Measurements from ENCODE around the gene CTDSPL2.
A peak's percentile ranks its signal among the peaks of the same experiment; 100 is the strongest.

CTDSPL2 gene

DNA sequence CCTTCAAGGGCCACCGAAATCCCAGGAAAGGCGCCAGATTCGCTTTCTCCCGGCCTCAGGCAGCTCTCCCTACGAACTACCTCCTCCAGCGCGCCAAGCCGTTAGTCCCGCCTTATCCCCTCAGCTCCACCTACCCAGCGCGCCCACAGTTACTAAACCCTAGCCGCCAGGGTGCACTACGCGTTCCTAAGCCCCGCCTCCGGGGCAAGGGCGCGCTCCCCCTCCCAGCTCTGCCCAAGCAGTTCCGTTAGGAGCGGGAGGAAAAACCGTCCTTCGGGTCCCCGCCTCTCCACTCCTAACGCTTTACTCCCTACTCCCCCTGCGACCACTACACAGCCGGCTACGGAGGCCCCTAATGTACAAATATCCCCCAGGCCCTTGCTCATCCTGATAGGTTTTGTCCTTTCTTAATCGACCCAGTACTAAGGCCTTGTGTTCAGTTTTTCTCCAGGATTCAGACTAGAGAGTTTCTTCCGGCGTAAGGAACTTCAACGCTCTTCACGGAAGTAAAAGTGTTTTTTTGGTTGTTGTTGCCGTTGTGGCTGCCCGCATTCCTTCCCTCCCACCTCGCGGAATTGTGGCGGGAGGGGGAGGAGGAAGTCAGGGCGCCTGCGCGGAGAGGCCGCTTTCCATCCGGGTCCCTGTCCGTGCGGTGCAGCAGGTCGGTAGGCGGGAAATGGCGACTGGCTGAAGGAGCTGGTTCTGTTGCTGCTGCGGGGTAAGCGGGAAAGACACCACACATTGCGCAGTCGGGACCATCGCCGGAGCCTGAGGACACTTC, at the start of gene CTDSPL2:
Gene CTDSPL2 (plus strand): TSS at position 655 of the 781 bp plus-strand sequence. CDS start 31,386 bp downstream, outside the sequence.
- H3K36me3 Mint-ChIP-seq (ENCODE audit: low read depth): peaks cover 9% of the 10 kb centered on the region
- peak within 1 kb of the TSS; percentile 97 for H3K4me3 Mint-ChIP-seq
- peaks cover 40% of the 10 kb centered on the region for H3K4me1 Mint-ChIP-seq (ENCODE audit: low read depth)
- no peaks in the 10 kb centered on the region for H3K27me3 Mint-ChIP-seq (ENCODE audit: low read depth)
- H3K27ac Mint-ChIP-seq: peak within 1 kb of the TSS; percentile 98
- no peaks in the 10 kb centered on the region for H3K9me3 Mint-ChIP-seq

DNA sequence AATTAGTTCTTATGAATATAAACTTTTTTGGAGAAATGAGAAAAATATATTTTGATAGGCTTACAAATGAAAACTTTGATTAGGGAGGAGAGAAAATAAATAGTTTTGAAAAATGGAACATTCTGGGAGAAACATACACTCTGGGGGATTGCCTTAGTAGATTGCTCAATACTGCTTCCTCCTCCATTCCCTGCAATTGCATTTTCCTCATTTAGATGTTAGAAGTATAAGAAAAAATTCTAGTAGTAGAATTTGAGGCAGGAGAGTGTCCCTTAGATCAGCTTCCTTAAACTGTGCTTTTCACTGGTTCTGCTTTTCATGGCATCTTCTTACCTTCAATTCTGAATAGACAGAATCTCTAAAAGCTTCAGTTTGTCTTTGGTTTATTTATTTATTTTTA, 46.2 kb upstream of the CTDSPL2 start:
- Mint-ChIP-seq H3K36me3 (ENCODE audit: low read depth) (peaks cover 18% of the 10 kb centered on the region), H3K27me3 (ENCODE audit: low read depth) (no peaks in the 10 kb centered on the region), H3K4me3 (no peak overlapping the region), H3K4me1 (ENCODE audit: low read depth) (peaks cover 6% of the 10 kb centered on the region), H3K9me3 (peaks cover 5% of the 10 kb centered on the region), H3K27ac (no peak overlapping the region)

DNA sequence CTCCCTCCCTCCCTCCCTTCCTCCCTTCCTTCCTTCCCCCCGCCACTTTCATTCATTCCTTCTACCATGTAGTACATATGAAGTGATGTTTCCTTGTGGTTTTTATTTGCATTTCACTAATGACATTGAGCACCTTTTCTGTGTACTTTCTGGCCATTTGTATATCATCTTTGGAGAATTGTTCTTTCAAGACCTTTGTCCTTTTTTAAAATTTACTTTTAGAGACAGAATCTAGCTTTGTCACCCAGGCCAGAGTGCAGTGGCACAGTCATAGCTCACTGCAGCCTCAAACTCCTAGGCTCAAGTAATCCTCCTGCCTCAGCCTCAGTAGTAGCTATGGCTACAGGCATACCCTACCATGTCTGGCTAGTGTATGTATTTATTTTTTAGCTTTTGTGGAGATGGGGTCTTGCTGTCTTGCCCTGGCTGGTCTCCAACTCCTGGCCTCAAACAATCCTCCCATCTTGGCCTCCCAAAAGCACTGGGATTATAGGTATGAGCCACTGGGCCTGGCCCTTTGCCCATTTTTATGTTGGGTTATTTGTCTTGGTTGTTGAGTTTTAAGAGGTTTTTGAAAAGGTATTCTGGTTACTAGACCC, 42.0 kb upstream of the CTDSPL2 start:
- Mint-ChIP-seq H3K9me3 (peaks cover 5% of the 10 kb centered on the region), H3K27me3 (ENCODE audit: low read depth) (no peaks in the 10 kb centered on the region), H3K36me3 (ENCODE audit: low read depth) (peaks cover 15% of the 10 kb centered on the region), H3K27ac (no peak overlapping the region), H3K4me3 (no peak overlapping the region), H3K4me1 (ENCODE audit: low read depth) (peaks cover 6% of the 10 kb centered on the region)

DNA sequence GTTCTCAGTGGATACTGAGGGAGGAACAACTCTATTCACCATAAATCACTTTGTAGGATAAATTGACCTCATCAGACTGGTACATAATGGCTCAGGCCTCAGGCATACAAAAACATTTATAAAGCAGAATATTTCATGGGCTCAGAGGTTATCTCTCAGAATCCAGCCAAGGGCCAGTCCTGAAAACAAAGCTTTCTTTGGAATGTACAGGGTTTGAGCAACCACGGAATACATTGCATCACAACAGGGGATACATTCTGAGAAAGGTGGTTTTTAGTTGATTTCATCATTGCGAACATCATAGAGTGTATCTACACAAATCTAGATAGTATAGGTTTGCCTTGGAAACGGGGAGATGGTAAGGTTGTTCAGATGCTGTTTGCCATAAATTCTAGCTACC, 33.4 kb upstream of the CTDSPL2 start:
- no peak overlapping the region for H3K4me3 Mint-ChIP-seq
- H3K27ac Mint-ChIP-seq: no peak overlapping the region
- H3K4me1 Mint-ChIP-seq (ENCODE audit: low read depth): peaks cover 7% of the 10 kb centered on the region
- no peaks in the 10 kb centered on the region for H3K27me3 Mint-ChIP-seq (ENCODE audit: low read depth)
- no peaks in the 10 kb centered on the region for H3K36me3 Mint-ChIP-seq (ENCODE audit: low read depth)
- H3K9me3 Mint-ChIP-seq: no peaks in the 10 kb centered on the region

DNA sequence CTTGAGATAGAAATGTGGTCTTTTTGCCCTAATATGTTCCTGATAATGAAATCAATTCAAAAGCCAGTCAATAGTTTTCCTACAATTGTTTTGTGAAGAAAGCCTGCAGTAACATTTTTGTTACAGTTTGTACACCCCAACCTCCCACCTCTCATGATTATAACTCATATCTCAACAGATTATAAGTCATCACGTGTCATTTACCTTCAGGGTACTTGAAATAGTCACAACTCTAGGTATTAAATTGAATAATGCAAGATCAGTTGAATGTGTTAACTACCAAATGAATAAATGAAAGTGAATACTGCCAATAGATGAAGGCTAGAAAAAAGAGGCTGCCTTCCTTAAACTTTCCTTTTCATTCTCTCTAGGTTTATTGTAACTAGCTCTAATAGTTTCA, 32.9 kb upstream of the CTDSPL2 start:
- no peaks in the 10 kb centered on the region for H3K9me3 Mint-ChIP-seq
- H3K36me3 Mint-ChIP-seq (ENCODE audit: low read depth): no peaks in the 10 kb centered on the region
- H3K27ac Mint-ChIP-seq: no peak overlapping the region
- no peaks in the 10 kb centered on the region for H3K27me3 Mint-ChIP-seq (ENCODE audit: low read depth)
- no peak overlapping the region for H3K4me3 Mint-ChIP-seq
- H3K4me1 Mint-ChIP-seq (ENCODE audit: low read depth): peaks cover 7% of the 10 kb centered on the region

DNA sequence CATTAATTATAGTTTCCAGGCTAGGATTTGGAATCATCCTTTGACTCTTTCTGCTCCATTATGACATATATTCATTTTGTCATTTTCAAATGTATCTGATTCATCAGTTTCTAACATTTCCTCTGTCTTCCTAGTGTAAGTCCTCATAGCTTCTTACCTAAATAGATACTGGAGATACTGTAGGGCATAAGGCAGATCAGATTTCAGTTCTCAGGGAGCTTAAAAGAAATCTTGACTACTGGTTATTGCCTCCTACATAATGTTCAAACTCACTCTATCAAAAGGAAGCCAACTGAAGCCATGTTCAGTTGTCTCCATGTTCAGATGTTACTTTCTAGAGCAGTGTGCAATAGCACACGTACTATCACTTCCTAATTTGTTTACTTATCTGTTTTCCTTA, 29.6 kb upstream of the CTDSPL2 start:
- Mint-ChIP-seq H3K36me3 (ENCODE audit: low read depth) (peaks cover 3% of the 10 kb centered on the region), H3K27me3 (ENCODE audit: low read depth) (no peaks in the 10 kb centered on the region), H3K4me3 (no peak overlapping the region), H3K27ac (no peak overlapping the region), H3K4me1 (ENCODE audit: low read depth) (peaks cover 7% of the 10 kb centered on the region), H3K9me3 (no peaks in the 10 kb centered on the region)

DNA sequence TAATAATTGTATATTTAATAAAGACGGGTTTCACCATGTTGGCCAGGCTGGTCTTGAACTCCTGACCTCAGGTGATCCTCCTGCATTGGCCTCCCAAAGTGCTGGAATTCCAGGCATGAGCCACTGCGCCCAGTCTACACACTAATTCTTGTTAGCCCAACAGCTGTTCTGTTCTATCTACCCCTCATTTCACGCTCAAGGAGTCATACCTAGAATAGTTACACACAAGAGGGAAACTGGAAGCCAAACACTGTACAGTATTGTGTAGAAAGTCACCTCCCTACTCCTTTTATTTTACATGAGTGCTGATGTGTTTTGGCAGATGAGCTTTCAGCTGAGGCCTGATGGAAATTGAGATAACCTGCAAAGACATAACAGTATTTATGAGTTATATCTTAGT, 13.4 kb upstream of the CTDSPL2 start:
- Mint-ChIP-seq H3K36me3 (ENCODE audit: low read depth) (peaks cover 8% of the 10 kb centered on the region), H3K27ac (no peak overlapping the region), H3K4me3 (no peak overlapping the region), H3K4me1 (ENCODE audit: low read depth) (no peaks in the 10 kb centered on the region), H3K27me3 (ENCODE audit: low read depth) (no peaks in the 10 kb centered on the region), H3K9me3 (no peaks in the 10 kb centered on the region)

DNA sequence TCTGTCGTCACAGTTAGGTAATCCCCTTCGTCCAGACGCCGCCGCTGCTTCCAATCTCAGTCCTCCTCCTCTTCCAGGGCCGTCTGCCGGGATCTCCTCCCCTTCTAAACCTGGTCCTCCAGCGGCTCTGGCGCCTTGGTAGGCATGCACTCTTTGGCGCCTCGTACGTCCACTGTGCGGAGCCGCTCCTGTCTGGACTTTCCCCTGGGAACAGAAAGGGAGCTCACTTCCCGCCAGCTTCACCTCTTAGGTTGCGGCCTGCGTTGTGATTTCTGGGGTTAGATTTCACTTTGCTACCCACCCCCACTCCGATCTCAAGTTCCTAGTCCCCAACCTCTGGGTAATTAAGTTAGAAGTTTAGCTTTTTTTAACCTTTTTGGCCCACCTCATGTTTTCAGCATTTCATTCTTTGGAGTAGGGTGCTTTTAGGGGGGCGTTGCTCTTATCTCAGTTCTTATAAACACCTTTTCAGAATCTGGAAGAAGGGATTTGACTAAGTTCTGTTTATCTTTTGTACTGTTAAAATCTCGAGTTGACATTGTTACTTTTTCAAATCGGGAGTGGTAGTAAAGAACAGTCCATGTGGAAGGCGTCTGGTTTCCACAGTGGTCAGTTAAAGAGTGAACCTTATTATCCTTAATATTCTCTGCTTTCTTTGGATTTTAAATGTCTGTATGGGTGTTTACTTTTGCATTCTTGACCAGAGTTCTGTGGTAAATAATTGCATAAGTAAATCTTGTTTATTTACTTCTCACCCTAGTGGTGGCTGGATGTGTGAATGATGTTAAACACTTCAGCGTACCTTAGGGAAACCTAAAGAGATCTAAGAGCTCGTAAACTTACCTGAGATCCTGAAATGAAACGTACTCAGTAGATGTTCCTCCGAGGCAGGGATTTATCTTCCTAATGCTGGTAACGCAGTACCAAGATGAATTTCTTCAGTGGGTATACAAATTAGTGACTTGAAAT, 611 bp downstream of the CTDSPL2 start:
- Mint-ChIP-seq H3K27ac (peak overlapping the region; percentile 98), H3K9me3 (no peaks in the 10 kb centered on the region), H3K4me1 (ENCODE audit: low read depth) (peaks cover 40% of the 10 kb centered on the region), H3K4me3 (peak overlapping the region; percentile 97), H3K27me3 (ENCODE audit: low read depth) (no peaks in the 10 kb centered on the region), H3K36me3 (ENCODE audit: low read depth) (peaks cover 9% of the 10 kb centered on the region)

DNA sequence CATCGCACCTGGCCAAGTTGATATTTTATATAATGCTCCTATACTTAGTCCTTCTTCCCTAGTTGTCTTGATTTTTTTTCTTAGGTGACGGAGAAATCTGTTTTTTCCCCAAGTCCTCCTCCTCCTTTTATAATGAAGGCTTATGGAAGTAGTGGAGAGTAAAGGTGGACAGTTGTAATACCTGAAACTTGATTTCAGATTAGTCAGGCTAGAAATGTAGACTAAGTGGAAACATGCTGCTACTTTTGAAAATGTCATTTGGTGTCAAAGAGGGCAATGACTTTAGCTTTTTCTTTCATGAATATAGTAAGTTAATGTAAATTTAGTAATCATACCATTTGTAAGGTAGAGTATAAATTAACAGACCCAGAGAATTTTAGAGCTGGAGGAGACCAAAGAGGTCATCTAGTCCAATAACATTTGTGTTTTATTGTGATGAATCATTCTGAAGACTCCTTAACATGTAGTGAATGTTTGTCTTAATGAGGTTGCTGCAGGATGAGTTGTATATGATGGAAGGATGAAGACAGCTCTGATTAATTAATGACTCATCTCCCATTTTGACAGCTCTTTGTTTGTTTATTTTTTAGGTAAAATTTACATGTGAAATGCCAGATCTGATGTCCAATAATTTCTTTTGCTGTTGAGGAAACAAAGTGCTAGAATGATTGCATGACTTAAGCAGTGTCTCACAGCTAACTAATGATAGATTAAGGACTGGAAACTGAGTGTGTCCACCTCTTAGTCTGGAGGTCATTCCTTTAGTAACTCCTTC, 8.7 kb downstream of the CTDSPL2 start:
- peaks cover 21% of the 10 kb centered on the region for H3K4me1 Mint-ChIP-seq (ENCODE audit: low read depth)
- peaks cover 15% of the 10 kb centered on the region for H3K36me3 Mint-ChIP-seq (ENCODE audit: low read depth)
- H3K9me3 Mint-ChIP-seq: no peaks in the 10 kb centered on the region
- no peaks in the 10 kb centered on the region for H3K27me3 Mint-ChIP-seq (ENCODE audit: low read depth)
- H3K4me3 Mint-ChIP-seq: no peak overlapping the region
- no peak overlapping the region for H3K27ac Mint-ChIP-seq

DNA sequence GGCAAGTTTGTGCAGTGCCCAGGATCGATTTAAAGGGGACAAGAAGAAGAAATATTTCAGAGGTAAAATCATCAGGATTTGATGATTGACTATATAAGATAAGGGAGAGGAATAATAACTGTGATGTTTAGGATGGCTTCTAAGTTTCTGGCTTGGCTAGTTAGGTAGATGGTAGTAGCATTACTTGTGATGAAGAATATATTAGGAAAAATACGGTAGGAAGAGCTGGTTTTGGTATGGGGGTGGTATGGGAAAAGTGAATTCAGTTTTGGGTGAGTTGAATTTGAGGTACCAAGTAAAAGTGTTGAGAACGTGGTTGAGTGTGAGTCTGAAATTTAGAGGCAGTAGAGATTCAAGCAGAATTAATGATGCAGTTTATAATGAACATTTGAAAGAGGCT, 11.0 kb downstream of the CTDSPL2 start:
- H3K4me3 Mint-ChIP-seq: no peak overlapping the region
- H3K27ac Mint-ChIP-seq: no peak overlapping the region
- no peaks in the 10 kb centered on the region for H3K27me3 Mint-ChIP-seq (ENCODE audit: low read depth)
- H3K4me1 Mint-ChIP-seq (ENCODE audit: low read depth): peaks cover 26% of the 10 kb centered on the region
- no peaks in the 10 kb centered on the region for H3K9me3 Mint-ChIP-seq
- peaks cover 17% of the 10 kb centered on the region for H3K36me3 Mint-ChIP-seq (ENCODE audit: low read depth)

DNA sequence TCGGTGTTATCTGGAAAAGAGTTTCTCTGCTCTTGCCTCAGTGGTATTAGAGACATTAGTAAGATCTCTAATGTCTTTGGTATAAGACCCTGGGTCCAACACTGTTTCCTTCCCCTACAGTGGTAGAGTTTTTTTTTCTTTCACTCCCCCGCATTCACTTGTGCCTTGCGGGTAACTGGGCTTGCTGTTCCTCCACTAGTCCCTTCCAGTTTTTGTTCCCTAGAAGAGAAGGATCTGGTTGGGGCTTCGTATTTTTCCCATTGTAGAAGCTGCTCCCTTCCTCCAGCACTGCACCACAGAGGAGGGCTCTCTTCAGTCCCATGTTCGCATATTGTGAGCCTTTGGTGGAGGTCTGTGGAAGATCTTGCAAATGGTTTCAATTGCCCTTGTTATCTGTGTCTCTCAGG, 13.7 kb downstream of the CTDSPL2 start:
- peaks cover 25% of the 10 kb centered on the region for H3K4me1 Mint-ChIP-seq (ENCODE audit: low read depth)
- H3K27me3 Mint-ChIP-seq (ENCODE audit: low read depth): no peaks in the 10 kb centered on the region
- H3K9me3 Mint-ChIP-seq: no peaks in the 10 kb centered on the region
- no peak overlapping the region for H3K27ac Mint-ChIP-seq
- no peak overlapping the region for H3K4me3 Mint-ChIP-seq
- peaks cover 17% of the 10 kb centered on the region for H3K36me3 Mint-ChIP-seq (ENCODE audit: low read depth)

DNA sequence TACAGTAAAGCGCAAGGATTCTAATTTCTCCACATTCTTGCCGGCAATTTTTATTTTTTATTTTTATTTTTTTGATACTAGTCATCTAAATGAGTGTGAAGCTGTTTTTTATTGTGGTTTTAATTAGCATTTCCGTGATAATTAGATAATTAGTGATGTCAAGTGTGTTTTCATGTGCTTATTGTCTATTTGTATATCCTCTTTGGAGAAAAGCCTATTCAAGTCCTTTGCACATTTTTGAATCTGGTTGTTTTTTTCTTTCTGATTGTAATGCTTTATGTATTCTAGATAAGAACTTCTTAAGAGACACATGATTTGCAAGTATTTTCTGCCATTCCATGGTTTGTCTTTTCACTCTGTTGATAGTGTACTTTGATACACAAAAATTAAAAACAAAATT, 16.1 kb downstream of the CTDSPL2 start:
- Mint-ChIP-seq H3K27me3 (ENCODE audit: low read depth) (no peaks in the 10 kb centered on the region), H3K4me1 (ENCODE audit: low read depth) (peaks cover 16% of the 10 kb centered on the region), H3K36me3 (ENCODE audit: low read depth) (peaks cover 21% of the 10 kb centered on the region), H3K4me3 (no peak overlapping the region), H3K27ac (no peak overlapping the region), H3K9me3 (no peaks in the 10 kb centered on the region)

DNA sequence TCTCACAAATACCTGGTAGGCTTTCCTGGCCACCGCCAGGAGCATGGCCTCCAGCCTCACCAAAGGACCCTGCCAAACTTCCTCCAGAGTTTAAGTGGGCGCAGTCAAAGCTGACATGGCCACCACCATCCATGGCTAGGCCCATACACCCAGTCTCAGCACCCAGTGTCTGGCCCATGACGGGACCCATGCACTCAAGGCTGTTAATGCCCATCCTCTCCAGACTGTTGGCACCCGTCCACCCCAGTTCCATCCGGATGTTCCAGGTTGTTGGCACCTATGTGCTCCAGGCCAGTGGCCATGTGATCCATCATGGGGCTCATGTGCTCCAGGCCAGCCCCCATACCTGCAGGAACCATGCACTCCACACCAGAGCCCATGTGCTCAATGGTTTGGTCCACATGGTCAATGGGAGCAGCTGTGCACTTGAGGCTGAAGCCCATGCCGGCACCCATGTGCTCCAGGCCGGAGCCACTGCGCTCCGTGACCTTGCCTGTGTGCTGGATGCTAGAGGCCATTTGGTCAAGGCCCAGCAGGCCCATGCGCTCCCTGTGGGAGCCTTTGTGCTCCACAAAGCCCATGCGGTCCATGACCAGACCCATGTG, 20.4 kb downstream of the CTDSPL2 start:
- peaks cover 18% of the 10 kb centered on the region for H3K36me3 Mint-ChIP-seq (ENCODE audit: low read depth)
- H3K27me3 Mint-ChIP-seq (ENCODE audit: low read depth): no peaks in the 10 kb centered on the region
- H3K4me3 Mint-ChIP-seq: no peak overlapping the region
- no peak overlapping the region for H3K27ac Mint-ChIP-seq
- H3K9me3 Mint-ChIP-seq: no peaks in the 10 kb centered on the region
- H3K4me1 Mint-ChIP-seq (ENCODE audit: low read depth): peaks cover 13% of the 10 kb centered on the region

DNA sequence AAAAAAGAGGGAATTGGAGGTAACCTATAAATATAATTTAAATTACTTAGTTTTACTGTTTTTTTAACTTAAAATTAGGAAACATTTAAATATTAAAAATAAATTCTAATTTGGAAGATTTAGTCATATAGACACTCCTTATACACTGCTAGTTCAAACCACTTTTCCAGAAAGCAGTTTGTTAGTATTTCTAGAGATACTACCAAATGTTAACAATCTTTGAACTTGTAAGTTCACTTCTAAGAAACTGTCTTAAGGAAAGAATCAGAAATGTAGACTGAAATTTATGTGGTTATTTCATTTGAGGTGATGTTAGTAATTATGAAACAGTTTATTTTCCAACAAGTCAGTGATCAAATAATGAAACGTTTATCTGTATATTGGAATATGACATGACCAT, 22.7 kb downstream of the CTDSPL2 start:
- no peaks in the 10 kb centered on the region for H3K27me3 Mint-ChIP-seq (ENCODE audit: low read depth)
- H3K4me3 Mint-ChIP-seq: no peak overlapping the region
- H3K4me1 Mint-ChIP-seq (ENCODE audit: low read depth): peaks cover 17% of the 10 kb centered on the region
- H3K36me3 Mint-ChIP-seq (ENCODE audit: low read depth): peaks cover 17% of the 10 kb centered on the region
- H3K27ac Mint-ChIP-seq: no peak overlapping the region
- H3K9me3 Mint-ChIP-seq: peaks cover 4% of the 10 kb centered on the region

Measured in T-helper 1 cell treated with Interleukin-12 subunit alpha and Interleukin-12 subunit beta and Interleukin-4 antibody, amounts not matched to agents 30 μg/mL and 1 μg/mL, for 36 hours (primary cell).